Measurements from ENCODE around the gene EIF2B5. TPM values are rescaled to one million over a fixed set of nuclear protein-coding genes. Genes with fewer than 3 reads are reported as not detected.

The EIF2B5 gene
- total RNA-seq, 2 experiments from 2014 or later: 46.4 to 60.6 TPM

Other genes with a start within 250 kb of the EIF2B5 start
- gene ABCC5, start 117.5 kb upstream of the EIF2B5 start, total RNA-seq: 10 to 100 TPM; 12.5 to 15.8 TPM
- not detected for gene HTR3D, start 103.6 kb upstream of the EIF2B5 start, total RNA-seq
- not detected for gene HTR3C, start 82.3 kb upstream of the EIF2B5 start, total RNA-seq
- gene HTR3E, start 38.3 kb upstream of the EIF2B5 start, total RNA-seq: not detected
- gene DVL3, start 20.0 kb downstream of the EIF2B5 start, total RNA-seq: 10 to 100 TPM; 24.9 to 29.6 TPM
- gene AP2M1, start 39.5 kb downstream of the EIF2B5 start, total RNA-seq: 100 to 1,000 TPM; 192 to 204 TPM
- gene ABCF3, start 50.8 kb downstream of the EIF2B5 start, total RNA-seq: 10 to 100 TPM; 58.2 to 66.2 TPM
- gene VWA5B2, start 94.2 kb downstream of the EIF2B5 start, total RNA-seq: not detected
- gene ALG3, start 113.6 kb downstream of the EIF2B5 start, total RNA-seq: 10 to 100 TPM; 39.9 to 40.9 TPM
- gene EEF1AKMT4, start 114.3 kb downstream of the EIF2B5 start, total RNA-seq: 1 to 10 TPM; 4.8 to 5.8 TPM
- under 1 TPM; 0.18 to 0.25 TPM for gene CAMK2N2, start 126.2 kb downstream of the EIF2B5 start, total RNA-seq
- not detected for gene ECE2, start 140.7 kb downstream of the EIF2B5 start, total RNA-seq
- 100 to 1,000 TPM; 207 to 236 TPM for gene PSMD2, start 163.9 kb downstream of the EIF2B5 start, total RNA-seq
- gene EIF4G1, start 179.2 kb downstream of the EIF2B5 start, total RNA-seq: 100 to 1,000 TPM; 479 to 556 TPM
- gene FAM131A, start 202.2 kb downstream of the EIF2B5 start, total RNA-seq: 1 to 10 TPM; 3.7 to 4.5 TPM
- 1 to 10 TPM; 4.6 to 4.7 TPM for gene CLCN2, start 226.2 kb downstream of the EIF2B5 start, total RNA-seq
- 100 to 1,000 TPM; 130 to 143 TPM for gene POLR2H, start 226.4 kb downstream of the EIF2B5 start, total RNA-seq
- gene THPO, start 242.8 kb downstream of the EIF2B5 start, total RNA-seq: not detected
- gene CHRD, start 244.7 kb downstream of the EIF2B5 start, total RNA-seq: under 1 TPM in 1 of 2 experiments, not detected in 1; 0.23 TPM

Data from activated CD4-positive, alpha-beta T cell treated with anti-CD3 and anti-CD28 coated beads for 36 hours (primary cell).